GM12891 (cell line): ENCODE data around the gene AUNIP.

Experiments used
- POLR2A ChIP-seq: IDR thresholded peaks from 2 replicates; pipeline ENCODE4 v1.6.1; 2011; ENCODE audit warnings: low read depth, low read length, control low read depth
- POLR2AphosphoS5 ChIP-seq: IDR thresholded peaks from 2 replicates; pipeline ENCODE4 v1.6.1; 2011; ENCODE audit warnings: low read depth, low read length, control low read depth
- POU2F2 ChIP-seq: IDR thresholded peaks from 2 replicates; pipeline ENCODE4 v1.6.1; 2011; ENCODE audit warnings: low read depth, mild to moderate bottlenecking, control low read depth, low read length, moderate library complexity
- TAF1 ChIP-seq: IDR thresholded peaks from 2 replicates; pipeline ENCODE4 v1.6.1; 2011; ENCODE audit warnings: low read depth, low read length, control low read depth

DNA sequence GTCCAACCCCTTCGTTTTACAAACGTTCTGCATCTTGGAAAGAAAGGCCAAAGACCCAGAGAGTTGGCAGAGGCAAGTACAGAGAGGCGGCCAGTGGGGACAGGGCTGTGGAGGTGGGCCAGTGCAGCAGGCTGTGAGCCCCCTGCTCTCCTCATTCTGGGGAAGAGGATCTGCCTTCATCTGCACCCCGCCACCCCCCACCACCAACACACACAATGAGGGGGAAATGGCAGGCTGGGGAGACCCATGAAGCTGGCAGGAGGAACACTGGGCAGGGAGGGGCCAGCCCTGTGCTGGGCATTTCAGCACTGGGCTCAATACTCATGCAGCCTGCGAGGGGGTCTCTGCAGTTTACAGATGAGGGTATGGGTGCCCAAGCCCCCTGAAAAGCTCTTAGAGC, 32.3 kb upstream of the AUNIP start:
- no peak for TF ChIP-seq POLR2A
- TF ChIP-seq POLR2AphosphoS5: no peak
- no peak for TF ChIP-seq TAF1
- TF ChIP-seq POU2F2: no peak
